Stimulated activated CD8-positive, alpha-beta memory T cell treated with anti-CD3 and anti-CD28 coated beads, Interleukin-15, amount 100 ng/mL, for 1 hour (primary cell): Measurements from ENCODE around the gene JADE3.
A peak's percentile ranks its signal among the peaks of the same experiment; 100 is the strongest.
"Not testable (repeated sequence)": the region's sequence is repeated elsewhere in the genome, so short reads cannot be mapped to it uniquely, and the experiment has no call there.

Experiments
- DNase-seq: peaks from one replicate; pipeline ENCODE4 v3.0.0-alpha.2; 2020; ENCODE audit warnings: low read depth

Gene JADE3

GRCh38 chrX:46935295-46935694 lies 23.1 kb downstream of the JADE3 start:
- DNase-seq, result no peak

- no peak for DNase-seq
Measured at GRCh38 chrX:46938589-46938988, 26.4 kb downstream of the JADE3 start.

GRCh38 chrX:46941341-46941740 lies 29.1 kb downstream of the JADE3 start:
- DNase-seq, result no peak

GRCh38 chrX:46953137-46953527 lies 40.9 kb downstream of the JADE3 start:
- no peak for DNase-seq

- DNase-seq, result no peak
Measured at GRCh38 chrX:46953597-46953996, 41.4 kb downstream of the JADE3 start.

- DNase-seq, result no peak
Measured at GRCh38 chrX:46954716-46955115, 42.5 kb downstream of the JADE3 start.

GRCh38 chrX:46956589-46956988 lies 44.4 kb downstream of the JADE3 start:
- not testable (repeated sequence) for DNase-seq

GRCh38 chrX:46957297-46957696 lies 45.1 kb downstream of the JADE3 start:
- no peak for DNase-seq

- DNase-seq, result no peak
Measured at GRCh38 chrX:46959101-46959500, 46.9 kb downstream of the JADE3 start.

GRCh38 chrX:46959985-46960700 lies 47.9 kb downstream of the JADE3 start:
- DNase-seq, result no peak

- DNase-seq, result no peak
Measured at GRCh38 chrX:46961097-46961496, 48.9 kb downstream of the JADE3 start.

- no peak for DNase-seq
Measured at GRCh38 chrX:46961574-46962283, 49.5 kb downstream of the JADE3 start.

GRCh38 chrX:46965125-46965758 lies 53.0 kb downstream of the JADE3 start:
- DNase-seq, result no peak

GRCh38 chrX:46967547-46967946 lies 55.3 kb downstream of the JADE3 start:
- no peak for DNase-seq

GRCh38 chrX:46977046-46977445 lies 64.8 kb downstream of the JADE3 start:
- not testable (repeated sequence) for DNase-seq

- peak; percentile 38 for DNase-seq
Measured at GRCh38 chrX:46978341-46979291, 66.4 kb downstream of the JADE3 start.

- DNase-seq, result no peak
Measured at GRCh38 chrX:46984705-46985104, 72.5 kb downstream of the JADE3 start.

GRCh38 chrX:46989548-46989947 lies 77.3 kb downstream of the JADE3 start:
- DNase-seq, result no peak

- no peak for DNase-seq
Measured at GRCh38 chrX:46991664-46992063, 79.4 kb downstream of the JADE3 start.

- DNase-seq, result no peak
Measured at GRCh38 chrX:46992070-46992469, 79.8 kb downstream of the JADE3 start.

GRCh38 chrX:46994096-46994495 lies 81.9 kb downstream of the JADE3 start:
- no peak for DNase-seq

GRCh38 chrX:47012131-47012530 lies 99.9 kb downstream of the JADE3 start:
- no peak for DNase-seq
